GM19193 (cell line): ENCODE results near the gene RGS10.

Source experiments
- POLR2A ChIP-seq: IDR thresholded peaks from 4 replicates; pipeline ENCODE4 v1.6.1; 2011; ENCODE audit not compliant: insufficient read depth, insufficient read length; ENCODE audit errors: extremely low read depth

The RGS10 gene

GRCh38 chr10:119541046-119541445, 1.5 kb downstream of the RGS10 start:
- no peak for TF ChIP-seq POLR2A

DNA sequence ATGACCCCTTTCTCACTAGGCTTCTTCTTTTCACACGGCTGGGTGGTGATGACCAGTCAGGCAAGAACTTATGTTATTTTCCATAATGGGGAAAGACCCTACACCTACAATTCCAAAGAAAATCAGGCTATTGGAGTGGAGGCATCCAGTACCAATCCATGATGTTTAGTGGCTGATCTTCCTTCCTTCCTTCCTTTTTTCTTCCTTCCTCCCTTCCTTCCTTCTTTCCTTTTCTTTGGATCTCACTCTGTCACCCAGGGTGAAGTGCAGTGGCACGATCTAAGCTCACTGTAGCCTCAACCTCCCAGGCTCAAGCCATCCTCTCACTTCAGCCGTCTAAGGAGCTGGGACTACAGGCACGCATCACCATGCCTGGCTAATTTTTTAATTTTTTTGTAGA, 2.5 kb downstream of the RGS10 start:
- no peak for TF ChIP-seq POLR2A

- no peak for TF ChIP-seq POLR2A
These were observed 3.1 kb downstream of the RGS10 start for GRCh38 chr10:119539359-119539825.

GRCh38 chr10:119538632-119539358, 3.7 kb downstream of the RGS10 start:
- TF ChIP-seq POLR2A: no peak

GRCh38 chr10:119537953-119538630, 4.4 kb downstream of the RGS10 start:
- no peak for TF ChIP-seq POLR2A

- TF ChIP-seq POLR2A: no peak
These were observed 6.0 kb downstream of the RGS10 start for GRCh38 chr10:119536508-119537025.

DNA sequence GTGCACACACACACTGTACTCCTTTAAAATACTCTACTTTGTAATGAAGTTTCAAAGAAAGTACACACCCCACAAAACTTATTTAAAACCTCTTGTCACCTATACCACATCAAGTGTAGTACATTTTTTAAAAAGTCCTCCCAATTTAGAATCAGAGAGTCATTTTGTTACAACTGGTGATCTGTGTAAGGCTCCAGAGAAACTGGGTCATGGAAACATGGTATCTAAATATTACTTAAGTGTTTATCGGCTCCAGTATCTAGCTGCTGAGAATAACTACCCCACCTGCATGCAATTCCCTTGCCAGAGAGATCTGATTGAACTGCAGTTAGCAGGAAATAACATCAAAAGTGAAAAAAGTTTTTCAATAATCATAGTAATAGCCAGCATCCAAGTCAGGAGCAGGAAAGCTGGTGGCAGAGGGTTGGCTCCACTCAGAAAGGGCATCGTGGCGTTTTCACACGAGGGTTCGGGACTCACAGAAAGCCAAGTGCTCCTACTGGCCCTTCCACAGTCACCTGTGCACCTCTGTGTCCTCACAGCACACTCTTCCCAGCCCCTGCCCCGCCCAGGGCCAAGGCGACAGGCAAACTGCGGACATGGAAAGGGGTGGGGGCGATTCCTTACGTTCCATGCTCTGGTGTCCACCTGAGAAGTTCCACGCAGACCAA, 6.5 kb downstream of the RGS10 start:
- TF ChIP-seq POLR2A: no peak

DNA sequence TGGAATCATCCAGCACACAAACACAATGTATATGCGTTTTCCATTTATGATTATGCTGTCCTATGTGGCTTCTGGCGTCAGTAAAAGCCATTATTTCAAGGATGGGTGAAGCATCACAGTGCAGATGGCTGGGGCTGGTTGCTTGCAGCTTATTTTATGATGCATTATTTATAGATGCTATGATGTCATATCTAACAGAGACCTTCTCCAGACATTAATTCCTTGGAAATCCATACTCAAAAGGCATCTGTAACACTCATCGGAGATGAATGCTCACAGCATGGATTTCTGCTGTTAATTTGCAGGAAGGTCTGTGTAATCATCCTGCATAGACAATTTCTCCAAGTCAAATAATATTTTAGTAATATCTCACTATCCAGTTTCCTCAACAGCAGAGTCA, 7.2 kb downstream of the RGS10 start:
- TF ChIP-seq POLR2A: no peak

GRCh38 chr10:119533473-119533872, 9.0 kb downstream of the RGS10 start:
- TF ChIP-seq POLR2A: no peak

DNA sequence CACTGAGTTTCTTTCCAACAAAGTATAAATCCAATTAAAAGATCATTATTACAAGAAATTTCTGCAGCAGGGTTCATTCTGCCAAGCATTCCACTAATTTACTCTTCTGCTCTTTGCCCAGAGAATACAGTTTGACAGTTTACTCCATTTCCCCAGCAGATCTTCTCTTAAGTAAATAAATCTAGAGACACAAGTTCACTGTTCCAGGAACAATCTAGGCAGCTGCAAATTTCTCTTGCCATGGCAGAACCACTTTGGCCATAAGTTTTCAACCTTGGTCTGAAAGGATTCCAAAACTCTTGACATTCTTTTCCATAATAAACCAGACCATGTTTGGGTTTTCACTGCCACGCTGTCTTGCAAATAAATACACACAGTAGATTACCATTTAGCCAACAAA, 11.5 kb downstream of the RGS10 start:
- no peak for TF ChIP-seq POLR2A

DNA sequence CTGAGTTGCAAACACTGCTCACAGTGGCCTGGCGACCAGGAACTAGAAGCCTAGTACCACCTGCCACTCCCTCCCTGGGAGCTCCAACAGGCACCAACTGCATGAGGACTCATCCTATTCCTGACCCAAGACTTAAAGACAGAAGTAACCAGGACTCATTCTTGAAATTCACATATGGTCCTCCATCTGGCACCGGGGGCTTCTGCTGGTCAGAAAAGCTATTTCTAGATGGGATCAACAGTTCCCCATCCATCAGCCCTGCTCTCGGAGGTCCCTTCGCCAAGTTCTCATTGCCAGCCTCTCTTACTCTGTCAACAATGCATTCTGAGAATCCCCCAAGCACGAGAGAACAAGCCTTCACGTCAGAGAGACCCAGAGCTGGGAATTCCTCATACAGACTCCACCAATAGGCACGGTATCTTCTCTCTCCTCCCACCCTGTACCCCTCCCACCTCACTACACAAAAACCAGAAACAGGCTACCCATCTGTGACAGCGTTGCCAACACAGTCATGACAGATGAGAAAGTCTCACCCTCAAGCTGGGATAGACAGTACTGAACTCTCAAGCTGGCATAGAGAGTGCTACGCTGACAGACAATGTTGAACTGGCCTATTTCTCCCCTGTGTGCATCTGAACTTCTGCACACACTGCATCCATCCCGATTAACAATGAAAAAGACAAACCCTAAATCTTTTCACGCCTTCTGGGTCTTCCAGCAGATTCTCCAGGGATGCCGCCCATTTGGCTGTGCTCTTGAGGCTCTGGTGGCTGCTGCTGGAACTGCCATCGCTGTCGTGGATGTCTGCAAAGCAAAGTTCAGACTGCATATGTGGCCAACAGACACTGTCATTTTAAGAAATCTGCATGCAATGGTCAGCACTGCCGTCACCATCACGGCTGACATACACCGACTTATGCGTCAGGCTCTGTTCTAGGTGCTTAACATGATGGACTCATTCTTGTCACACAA, 15.6 kb downstream of the RGS10 start:
- no peak for TF ChIP-seq POLR2A

DNA sequence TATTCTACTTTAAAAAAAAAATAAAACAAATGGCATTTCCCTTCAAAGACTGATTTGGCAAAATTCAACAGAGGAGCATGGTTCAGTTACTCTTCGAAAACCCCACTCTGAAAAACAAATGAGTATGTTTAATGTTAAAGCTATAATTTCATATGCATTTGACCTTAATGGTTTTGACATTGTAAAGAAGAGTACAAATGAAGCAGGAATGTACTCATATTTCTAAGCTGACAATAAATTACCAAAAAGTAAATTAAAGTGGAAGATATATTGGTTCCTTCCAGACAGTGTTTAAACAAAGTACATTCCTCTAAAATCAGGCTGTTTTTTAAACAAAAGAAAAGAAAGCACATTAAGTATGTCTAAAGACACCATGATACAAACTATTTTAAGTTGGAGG, 16.4 kb downstream of the RGS10 start:
- TF ChIP-seq POLR2A: no peak

GRCh38 chr10:119525116-119525515, 17.4 kb downstream of the RGS10 start:
- TF ChIP-seq POLR2A: no peak

DNA sequence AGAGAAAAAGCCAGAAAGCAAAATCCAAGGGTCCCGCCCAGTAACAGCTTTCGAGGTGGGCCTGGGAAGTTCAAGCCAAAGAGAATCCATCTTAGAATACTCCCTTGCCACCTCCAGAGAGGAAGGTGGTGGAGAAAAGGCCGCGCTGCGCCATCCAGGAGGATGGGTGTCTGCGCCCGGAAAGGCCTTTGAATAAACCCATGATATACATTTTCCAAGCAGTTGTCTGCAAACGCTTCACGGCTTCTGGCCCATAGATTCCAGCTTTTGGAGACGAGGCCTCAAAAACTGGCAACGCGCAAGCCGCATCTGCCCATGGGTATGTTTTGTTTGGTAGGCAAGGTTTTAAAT, 17.8 kb downstream of the RGS10 start:
- no peak for TF ChIP-seq POLR2A
